Gastrocnemius medialis (tissue), 4 donors: Measurements from ENCODE around the gene GRAMD2B.

Experiments
- POLR2A ChIP-seq, 2 donors: fragments of 450-650 bp; IDR thresholded peaks; one replicate each; pipeline ENCODE4 v1.6.1; 2017; ENCODE audit warnings: antibody characterized with exemption in 2 of 2, mild to moderate bottlenecking in 2 of 2, moderate library complexity in 2 of 2
- TF ChIP-seq, protein P1 (sequence below), 5 experiments: fragments of 450-650 bp in 3 of 5; fragments of 200-600 bp in 2 of 5; sonication (generic) in 2 of 5; IDR thresholded peaks in 4 of 5; conservative IDR thresholded peaks in 1 of 5; 1 replicate in 4 of 5; 2 replicates in 1 of 5; pipeline ENCODE4 v1.5.1; 2016 to 2019; ENCODE audit warnings: antibody characterized with exemption in 5 of 5, mild to moderate bottlenecking in 3 of 5, moderate library complexity in 3 of 5

DNA sequence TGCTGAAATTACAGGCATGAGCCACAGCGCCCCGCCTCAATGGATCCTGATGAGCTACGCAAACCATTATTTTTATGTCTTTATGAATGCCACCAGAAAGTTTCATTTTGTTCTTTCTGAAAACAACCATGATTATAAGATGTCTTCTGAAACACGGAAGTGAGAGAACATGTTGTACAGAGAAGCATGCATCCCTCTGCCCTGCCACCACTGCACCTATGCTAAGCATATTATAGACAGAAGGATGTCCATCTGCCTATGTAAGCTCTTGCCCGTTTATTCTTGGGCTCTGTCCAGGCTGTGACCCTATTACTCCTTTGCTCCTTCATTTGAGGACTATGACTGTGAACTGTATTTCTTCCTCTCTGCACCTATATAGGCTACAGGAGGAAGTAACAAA lies 74.3 kb downstream of the GRAMD2B start:
- no peak for TF ChIP-seq POLR2A (IDR thresholded peaks at IDR 0.05)
- TF ChIP-seq, protein P1, sequence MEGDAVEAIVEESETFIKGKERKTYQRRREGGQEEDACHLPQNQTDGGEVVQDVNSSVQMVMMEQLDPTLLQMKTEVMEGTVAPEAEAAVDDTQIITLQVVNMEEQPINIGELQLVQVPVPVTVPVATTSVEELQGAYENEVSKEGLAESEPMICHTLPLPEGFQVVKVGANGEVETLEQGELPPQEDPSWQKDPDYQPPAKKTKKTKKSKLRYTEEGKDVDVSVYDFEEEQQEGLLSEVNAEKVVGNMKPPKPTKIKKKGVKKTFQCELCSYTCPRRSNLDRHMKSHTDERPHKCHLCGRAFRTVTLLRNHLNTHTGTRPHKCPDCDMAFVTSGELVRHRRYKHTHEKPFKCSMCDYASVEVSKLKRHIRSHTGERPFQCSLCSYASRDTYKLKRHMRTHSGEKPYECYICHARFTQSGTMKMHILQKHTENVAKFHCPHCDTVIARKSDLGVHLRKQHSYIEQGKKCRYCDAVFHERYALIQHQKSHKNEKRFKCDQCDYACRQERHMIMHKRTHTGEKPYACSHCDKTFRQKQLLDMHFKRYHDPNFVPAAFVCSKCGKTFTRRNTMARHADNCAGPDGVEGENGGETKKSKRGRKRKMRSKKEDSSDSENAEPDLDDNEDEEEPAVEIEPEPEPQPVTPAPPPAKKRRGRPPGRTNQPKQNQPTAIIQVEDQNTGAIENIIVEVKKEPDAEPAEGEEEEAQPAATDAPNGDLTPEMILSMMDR (IDR thresholded peaks at IDR 0.05 in 4 of 5, conservative IDR thresholded peaks at IDR 0.05 in 1 of 5): no peak
